Forelimb muscle (tissue), 1 donor: ENCODE data around the gene PTPN12. TPM values are rescaled to one million over a fixed set of nuclear protein-coding genes. Genes with fewer than 3 reads are reported as not detected.
"Not testable (repeated sequence)": the region's sequence is repeated elsewhere in the genome, so short reads cannot be mapped to it uniquely, and the experiment has no call there.

Experiments
- DNase-seq: peaks from one replicate; pipeline ENCODE4 v3.0.0-alpha.2; 2013; ENCODE audit warnings: low read depth
- polyA plus RNA-seq: library from polyadenylated mRNA; unstranded; fragments of 120-200 nt; gene quantifications from one replicate; pipeline ENCODE4 v1.2.1, GENCODE V29; 2013; ENCODE audit not compliant: insufficient read length

Gene PTPN12
- polyA plus RNA-seq, 1 donor = 54.2 TPM

GRCh38 chr7:77579797-77580196 lies 42.7 kb downstream of the PTPN12 start:
- no peak for DNase-seq

GRCh38 chr7:77580762-77581350 lies 43.8 kb downstream of the PTPN12 start:
- no peak for DNase-seq

GRCh38 chr7:77587272-77587671 lies 50.2 kb downstream of the PTPN12 start:
- no peak for DNase-seq

GRCh38 chr7:77600952-77601351 lies 63.9 kb downstream of the PTPN12 start:
- DNase-seq = no peak

GRCh38 chr7:77606562-77606961 lies 69.5 kb downstream of the PTPN12 start:
- no peak for DNase-seq

GRCh38 chr7:77619314-77619713 lies 82.2 kb downstream of the PTPN12 start:
- no peak for DNase-seq

- DNase-seq = no peak
Measured at GRCh38 chr7:77626586-77627308, 89.7 kb downstream of the PTPN12 start.

- no peak for DNase-seq
Measured at GRCh38 chr7:77627309-77627676, 90.2 kb downstream of the PTPN12 start.

- no peak for DNase-seq
Measured at GRCh38 chr7:77629797-77630196, 92.7 kb downstream of the PTPN12 start.

GRCh38 chr7:77631820-77632219 lies 94.7 kb downstream of the PTPN12 start:
- DNase-seq = no peak

GRCh38 chr7:77644774-77645173 lies 107.7 kb downstream of the PTPN12 start:
- no peak for DNase-seq

- DNase-seq = no peak
Measured at GRCh38 chr7:77648742-77649338, 111.7 kb downstream of the PTPN12 start.

GRCh38 chr7:77649716-77650349 lies 112.7 kb downstream of the PTPN12 start:
- DNase-seq = no peak

- DNase-seq = no peak
Measured at GRCh38 chr7:77651575-77652162, 114.6 kb downstream of the PTPN12 start.

- not testable (repeated sequence) for DNase-seq
Measured at GRCh38 chr7:77652826-77653225, 115.7 kb downstream of the PTPN12 start.

GRCh38 chr7:77653572-77653971 lies 116.5 kb downstream of the PTPN12 start:
- no peak for DNase-seq

- no peak for DNase-seq
Measured at GRCh38 chr7:77655356-77655755, 118.3 kb downstream of the PTPN12 start.

GRCh38 chr7:77655836-77656455 lies 118.9 kb downstream of the PTPN12 start:
- DNase-seq = no peak

- no peak for DNase-seq
Measured at GRCh38 chr7:77657427-77658224, 120.5 kb downstream of the PTPN12 start.

- no peak for DNase-seq
Measured at GRCh38 chr7:77658928-77659327, 121.8 kb downstream of the PTPN12 start.

- no peak for DNase-seq
Measured at GRCh38 chr7:77661816-77662215, 124.7 kb downstream of the PTPN12 start.
